Liver (tissue), 3 donors: Measurements from ENCODE around the gene COL23A1.

ENCODE experiments used
- CTCF ChIP-seq: fragments of 150-350 bp; IDR thresholded peaks from 2 replicates; pipeline ENCODE4 v1.5.1; 2017; ENCODE audit warnings: improper control_type of control experiment, low read depth, low read length; ENCODE audit not compliant: missing input control
- HNF4G ChIP-seq: IDR thresholded peaks from 2 replicates; pipeline ENCODE4 v1.6.1; 2016; ENCODE audit warnings: antibody characterized with exemption
- SP1 ChIP-seq: IDR thresholded peaks from 2 replicates; pipeline ENCODE4 v1.6.1; 2018; ENCODE audit warnings: antibody characterized with exemption, mild to moderate bottlenecking
- YY1 ChIP-seq: IDR thresholded peaks from 2 replicates; pipeline ENCODE4 v1.6.1; 2016; ENCODE audit warnings: antibody characterized with exemption, mild to moderate bottlenecking
- donor health status: healthy.
- donor health status: healthy.

DNA sequence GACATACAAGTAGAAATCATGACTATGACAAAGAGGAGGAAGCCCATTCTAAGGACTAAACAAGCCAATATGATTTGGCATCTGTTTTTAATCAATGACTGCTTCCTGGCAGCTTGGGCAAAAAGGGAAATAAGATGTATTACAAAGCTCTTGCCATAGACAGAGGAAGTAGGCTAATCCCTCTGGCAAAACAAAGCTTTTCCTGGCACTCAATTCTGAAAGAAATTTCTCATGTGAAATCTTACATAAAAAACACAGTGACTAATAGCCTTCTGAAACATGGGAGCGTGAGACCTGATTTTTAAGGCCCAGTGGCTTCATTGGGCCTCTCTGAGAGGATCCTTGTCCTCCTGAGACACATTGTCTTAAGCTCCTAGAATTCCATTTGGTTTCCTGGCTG, 93.6 kb downstream of the COL23A1 start:
- TF ChIP-seq YY1 (no peak), CTCF (no peak), SP1 (no peak), HNF4G (no peak)
